ENCODE data around the gene JADE1.

The JADE1 gene

GRCh38 chr4:128810871-128811570 lies 1.5 kb downstream of the JADE1 start:
- DNase-seq (ENCODE audit: low read depth, low spot score) = peak; percentile 99

- no peak for DNase-seq (ENCODE audit: low read depth, low spot score)
Measured at GRCh38 chr4:128811571-128812441, 2.3 kb downstream of the JADE1 start.

GRCh38 chr4:128812442-128813235 lies 3.1 kb downstream of the JADE1 start:
- DNase-seq (ENCODE audit: low read depth, low spot score) = no peak

GRCh38 chr4:128813965-128814364 lies 4.5 kb downstream of the JADE1 start:
- no peak for DNase-seq (ENCODE audit: low read depth, low spot score)

GRCh38 chr4:128818442-128818841 lies 8.9 kb downstream of the JADE1 start:
- DNase-seq (ENCODE audit: low read depth, low spot score) = no peak

- DNase-seq (ENCODE audit: low read depth, low spot score) = no peak
Measured at GRCh38 chr4:128819082-128819742, 9.7 kb downstream of the JADE1 start.

GRCh38 chr4:128820671-128821070 lies 11.2 kb downstream of the JADE1 start:
- no peak for DNase-seq (ENCODE audit: low read depth, low spot score)

- no peak for DNase-seq (ENCODE audit: low read depth, low spot score)
Measured at GRCh38 chr4:128821151-128821550, 11.7 kb downstream of the JADE1 start.

- no peak for DNase-seq (ENCODE audit: low read depth, low spot score)
Measured at GRCh38 chr4:128823025-128823661, 13.6 kb downstream of the JADE1 start.

- DNase-seq (ENCODE audit: low read depth, low spot score) = no peak
Measured at GRCh38 chr4:128825226-128825625, 15.7 kb downstream of the JADE1 start.

- DNase-seq (ENCODE audit: low read depth, low spot score) = no peak
Measured at GRCh38 chr4:128827296-128827695, 17.8 kb downstream of the JADE1 start.

GRCh38 chr4:128830906-128831503 lies 21.5 kb downstream of the JADE1 start:
- no peak for DNase-seq (ENCODE audit: low read depth, low spot score)

- no peak for DNase-seq (ENCODE audit: low read depth, low spot score)
Measured at GRCh38 chr4:128831531-128832242, 22.2 kb downstream of the JADE1 start.

- no peak for DNase-seq (ENCODE audit: low read depth, low spot score)
Measured at GRCh38 chr4:128832243-128832625, 22.7 kb downstream of the JADE1 start.

- DNase-seq (ENCODE audit: low read depth, low spot score) = no peak
Measured at GRCh38 chr4:128835498-128836222, 26.2 kb downstream of the JADE1 start.

GRCh38 chr4:128837198-128837597 lies 27.7 kb downstream of the JADE1 start:
- DNase-seq (ENCODE audit: low read depth, low spot score) = no peak

GRCh38 chr4:128837679-128838078 lies 28.2 kb downstream of the JADE1 start:
- no peak for DNase-seq (ENCODE audit: low read depth, low spot score)

GRCh38 chr4:128840711-128841318 lies 31.3 kb downstream of the JADE1 start:
- no peak for DNase-seq (ENCODE audit: low read depth, low spot score)

GRCh38 chr4:128841402-128841801 lies 31.9 kb downstream of the JADE1 start:
- no peak for DNase-seq (ENCODE audit: low read depth, low spot score)
